SH-SY5Y (cell line): Measurements from ENCODE around the gene RNF32.

Source experiments
- GATA2 ChIP-seq: IDR thresholded peaks from 2 replicates; pipeline ENCODE4 v1.6.1; 2011; ENCODE audit warnings: mild to moderate bottlenecking, low read depth, low read length
- GATA3 ChIP-seq: IDR thresholded peaks from 2 replicates; pipeline ENCODE4 v1.6.1; 2011; ENCODE audit warnings: low read depth, mild to moderate bottlenecking, low read length, moderate library complexity

The RNF32 gene

GRCh38 chr7:156626220-156626895, 14.2 kb upstream of the RNF32 start:
- TF ChIP-seq GATA3 (no peak), GATA2 (no peak)

- TF ChIP-seq GATA2 (no peak), GATA3 (no peak)
Observed at GRCh38 chr7:156628562-156628961, 12.0 kb upstream of the RNF32 start.

- TF ChIP-seq GATA3, result no peak
- no peak for TF ChIP-seq GATA2
Observed at GRCh38 chr7:156629873-156630272, 10.7 kb upstream of the RNF32 start.

GRCh38 chr7:156634117-156634516, 6.5 kb upstream of the RNF32 start:
- TF ChIP-seq GATA2 (no peak), GATA3 (no peak)

DNA sequence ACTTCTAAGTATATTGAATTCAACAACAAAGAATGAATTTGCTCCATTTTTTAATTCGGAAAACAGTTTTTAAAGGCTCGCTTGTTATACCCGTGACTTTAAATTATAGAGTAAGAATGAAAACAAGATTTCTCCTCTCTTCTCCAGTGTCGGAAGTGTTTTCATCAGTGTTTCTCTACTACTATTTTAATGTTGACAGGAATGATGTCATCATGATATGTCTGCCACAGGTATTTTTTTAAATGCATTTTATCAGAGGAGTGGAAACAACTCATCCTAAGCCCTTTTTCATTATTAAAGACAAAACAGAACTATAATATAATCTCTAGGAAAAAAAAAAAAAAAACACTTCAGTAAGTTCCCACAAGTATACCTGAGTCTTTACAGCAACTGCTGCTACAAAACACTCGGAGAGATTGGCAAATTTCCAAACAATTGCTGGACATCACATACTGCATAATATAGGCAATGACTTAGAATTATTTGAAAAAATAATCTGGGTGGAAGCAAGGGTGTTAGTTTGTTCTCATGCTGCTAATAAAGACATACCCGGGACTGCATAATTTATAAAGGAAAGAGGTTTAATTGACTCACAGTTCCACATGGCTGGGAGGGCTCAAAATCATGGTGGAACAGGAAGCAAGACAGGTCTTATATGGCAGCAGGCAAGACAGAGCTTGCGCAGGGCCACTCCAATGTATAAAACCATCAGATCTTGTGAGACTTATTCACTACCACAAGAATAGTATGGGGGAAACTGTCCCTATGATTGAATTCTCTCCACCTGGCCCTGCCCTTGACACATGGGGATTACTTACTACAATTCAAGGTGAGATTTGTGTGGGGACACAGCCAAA, 4.8 kb upstream of the RNF32 start:
- TF ChIP-seq GATA2, result no peak

DNA sequence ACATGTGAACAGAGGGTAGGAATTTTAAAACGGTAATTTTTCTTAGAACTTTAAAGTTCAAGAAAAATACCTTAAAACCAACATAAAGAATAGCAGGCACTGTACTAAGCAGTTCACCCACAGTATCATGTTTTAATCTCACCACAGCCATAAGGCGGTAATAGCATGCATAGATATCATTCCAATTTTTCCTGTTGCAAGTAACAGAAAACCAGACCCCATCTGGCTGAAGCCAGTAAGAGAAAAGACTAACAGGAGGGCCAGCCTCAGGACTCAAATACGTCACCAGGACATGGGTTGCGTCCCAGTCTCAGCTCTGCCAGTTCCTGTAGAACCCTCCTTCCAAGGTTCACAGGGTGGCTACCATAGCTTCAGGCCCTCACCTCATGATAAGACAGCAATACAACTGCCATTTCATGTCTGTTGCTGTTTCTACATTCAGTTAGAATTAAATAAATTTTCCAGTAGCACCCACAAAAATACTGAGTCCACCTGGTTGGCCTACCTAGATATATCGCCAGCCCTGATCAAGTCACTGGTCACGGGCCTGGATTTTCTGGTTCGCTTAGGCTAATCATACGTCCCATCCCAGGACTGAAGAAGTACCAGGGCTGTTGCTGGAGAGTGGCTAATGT, 2.0 kb upstream of the RNF32 start:
- TF ChIP-seq GATA2 (no peak), GATA3 (no peak)

GRCh38 chr7:156639426-156640256, 933 bp upstream of the RNF32 start:
- TF ChIP-seq GATA2, result no peak
- TF ChIP-seq GATA3, result no peak

DNA sequence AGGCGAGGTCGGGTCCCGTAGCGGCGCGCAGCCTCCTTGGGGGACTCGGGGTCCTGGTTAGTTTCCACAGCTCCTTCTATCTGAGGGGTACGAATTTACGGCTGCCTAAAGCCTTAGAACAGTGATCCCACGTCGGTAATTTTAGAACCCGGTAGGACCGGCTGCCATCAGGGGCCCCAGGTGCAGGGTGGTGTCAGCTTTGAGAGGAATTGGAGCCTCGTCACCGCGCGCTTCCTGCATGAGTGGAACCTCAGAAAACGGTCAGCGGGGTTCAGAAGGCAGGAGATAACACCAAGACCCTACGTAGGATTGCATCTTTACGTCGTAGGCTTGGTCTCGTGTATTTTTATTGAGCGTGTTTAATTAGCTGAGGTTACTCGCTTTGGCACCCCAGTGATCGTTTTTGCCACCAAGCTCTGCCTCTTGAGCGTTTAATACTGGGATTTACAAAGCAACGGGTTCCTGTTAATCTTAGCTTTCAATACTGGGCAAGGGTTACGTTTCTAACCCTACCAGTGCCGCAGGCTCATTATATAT, 443 bp downstream of the RNF32 start:
- TF ChIP-seq GATA2 (no peak), GATA3 (no peak)

GRCh38 chr7:156642306-156643045, 1.9 kb downstream of the RNF32 start:
- TF ChIP-seq GATA2, result no peak
- TF ChIP-seq GATA3, result no peak

DNA sequence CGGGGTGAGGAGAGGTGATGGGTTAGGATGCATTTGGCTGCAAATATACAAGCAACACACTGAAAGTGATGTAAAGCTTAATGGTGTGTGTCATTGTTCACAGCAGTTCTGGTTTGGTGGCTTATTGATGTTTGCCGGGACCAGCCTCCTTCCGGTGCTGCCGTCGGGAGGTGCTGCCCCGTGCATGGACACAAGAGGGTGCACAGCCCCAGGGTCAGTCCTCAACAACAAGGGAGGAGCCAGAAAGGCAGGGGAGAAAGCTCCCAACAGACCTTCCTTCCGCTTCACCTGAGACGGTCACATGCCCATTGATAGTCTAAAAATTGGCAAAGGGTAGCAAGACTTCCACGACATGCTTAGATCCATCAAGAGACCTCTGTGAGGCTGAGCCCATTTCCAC, 9.5 kb downstream of the RNF32 start:
- TF ChIP-seq GATA2 (no peak), GATA3 (no peak)

DNA sequence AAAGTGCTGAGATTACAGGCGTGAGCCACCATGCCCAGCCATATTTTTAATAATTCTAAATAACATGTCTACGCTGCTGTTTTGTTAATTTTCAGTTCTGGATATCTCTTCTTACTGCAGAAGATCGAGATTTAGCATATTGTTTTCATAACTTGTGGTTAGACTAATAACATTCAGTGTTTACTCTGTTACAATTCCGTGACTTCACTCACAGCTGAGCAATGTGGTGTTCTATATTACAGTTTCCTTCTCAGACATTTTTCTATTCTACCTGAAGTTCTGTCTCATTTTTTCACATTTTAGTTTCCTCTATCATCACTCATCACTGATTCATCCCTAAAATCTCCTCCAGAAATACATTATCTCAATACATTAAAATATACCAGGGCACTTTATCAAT, 10.9 kb downstream of the RNF32 start:
- TF ChIP-seq GATA3 (no peak), GATA2 (no peak)

DNA sequence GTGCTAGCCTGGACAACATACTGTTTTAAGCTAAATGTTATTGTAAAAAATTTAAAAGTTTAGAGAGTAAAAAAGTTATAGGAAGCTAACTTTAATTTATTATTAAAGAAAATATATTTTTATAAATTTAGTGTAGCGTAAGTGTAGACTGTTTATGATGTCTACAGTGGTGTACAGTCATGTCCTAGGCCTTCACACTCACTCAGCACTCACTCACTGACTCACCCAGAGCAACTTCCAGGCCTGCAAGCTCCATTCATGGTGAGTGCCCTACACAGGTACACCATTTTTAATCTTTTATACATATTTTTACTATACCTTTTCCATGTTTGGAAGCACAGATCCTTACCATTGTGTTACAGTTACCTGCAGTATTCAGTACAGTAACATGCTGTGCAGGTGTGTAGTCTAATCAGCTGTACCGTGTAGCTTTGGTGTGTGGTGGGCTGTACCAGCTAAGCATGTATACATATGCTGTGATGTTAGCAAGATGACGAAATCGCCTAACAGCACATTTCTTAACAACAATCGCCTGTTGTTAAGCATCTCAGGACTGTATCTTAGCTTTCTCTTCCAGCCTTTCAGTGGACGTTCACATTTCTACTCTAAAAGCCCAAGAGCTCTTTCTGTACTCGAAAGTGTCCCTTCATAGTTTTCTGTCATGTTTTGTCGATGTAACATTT, 12.5 kb downstream of the RNF32 start:
- TF ChIP-seq GATA3 (no peak), GATA2 (no peak)
